WERI-Rb-1 (cell line): ENCODE results near the gene GAL3ST3.
A peak's percentile ranks its signal among the peaks of the same experiment; 100 is the strongest.
"Not testable (repeated sequence)": the region's sequence is repeated elsewhere in the genome, so short reads cannot be mapped to it uniquely, and the experiment has no call there.

Experiments used
- DNase-seq: peaks from one replicate; pipeline ENCODE4 v3.0.0-alpha.2; 2020
- H3K27ac ChIP-seq: fragments of 250-450 bp; sonication (Bioruptor Pico); 2 replicates; pipeline ENCODE4 v1.5.1; 2020; ENCODE audit warnings: mild to moderate bottlenecking, moderate library complexity
- H3K27me3 ChIP-seq: fragments of 250-450 bp; sonication (Bioruptor Pico); 2 replicates; pipeline ENCODE4 v1.5.1; 2021; ENCODE audit warnings: mild to moderate bottlenecking, low read depth, moderate library complexity; ENCODE audit not compliant: insufficient read depth, severe bottlenecking
- H3K36me3 ChIP-seq: fragments of 250-450 bp; sonication (Bioruptor Pico); 2 replicates; pipeline ENCODE4 v1.5.1; 2020; ENCODE audit warnings: mild to moderate bottlenecking, moderate library complexity
- H3K4me3 ChIP-seq: 2 replicates; pipeline ENCODE4 v1.5.1; 2011; ENCODE audit warnings: low read depth, mild to moderate bottlenecking, control low read depth, low read length
- H3K9me3 ChIP-seq: fragments of 250-450 bp; sonication (Bioruptor Pico); 2 replicates; pipeline ENCODE4 v1.5.1; 2021; ENCODE audit warnings: mild to moderate bottlenecking, moderate library complexity; ENCODE audit not compliant: severe bottlenecking
- CTCF ChIP-seq: IDR thresholded peaks from 2 replicates; pipeline ENCODE4 v1.5.1; 2011; ENCODE audit warnings: low read depth, mild to moderate bottlenecking, control low read depth, inconsistent platforms, low read length

Gene GAL3ST3

GRCh38 chr11:66011785-66012303 lies 37.1 kb downstream of the GAL3ST3 start, which contains the start of gene CST6:
TSS of gene CST6 (plus strand) at chr11:66012008. CDS start at chr11:66012045, 37 bp downstream.
- no peak for DNase-seq
- H3K27ac ChIP-seq: no peak within 1 kb of the TSS
- no peak within 1 kb of the TSS for H3K4me3 ChIP-seq
- no peaks in the 10 kb centered on the region for H3K27me3 ChIP-seq
- H3K9me3 ChIP-seq: no peaks in the 10 kb centered on the region
- no peaks in the 10 kb centered on the region for H3K36me3 ChIP-seq
- TF ChIP-seq CTCF: no peak

DNA sequence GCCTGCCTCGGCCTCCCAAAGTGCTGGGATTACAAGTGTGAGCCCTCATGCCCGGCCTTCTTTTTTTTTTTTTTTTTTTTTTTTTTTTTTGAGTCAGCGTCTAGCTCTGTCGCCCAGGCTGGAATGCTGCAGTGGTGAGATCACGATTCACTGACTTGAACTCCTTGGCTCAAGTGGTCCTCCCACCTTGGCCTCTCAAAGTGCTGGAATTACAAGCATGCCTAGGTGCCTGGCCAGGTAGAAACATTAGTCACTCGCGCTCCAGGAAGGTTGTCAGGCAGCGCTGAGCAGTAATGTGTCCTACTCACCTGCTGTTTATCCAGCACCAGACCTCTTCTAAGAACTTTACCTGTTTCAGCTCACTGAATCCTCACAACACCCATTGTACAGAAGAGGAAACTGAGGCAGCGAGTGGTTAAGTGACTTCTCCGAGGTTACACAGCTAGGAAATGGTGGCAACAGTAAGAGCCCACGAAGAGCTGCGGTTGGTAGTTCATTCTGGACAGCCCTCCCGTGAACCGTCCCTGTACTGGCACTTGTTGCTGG lies 37.6 kb downstream of the GAL3ST3 start:
- no peak overlapping the region for H3K4me3 ChIP-seq
- H3K27me3 ChIP-seq: no peaks in the 10 kb centered on the region
- no peak overlapping the region for H3K27ac ChIP-seq
- no peak for DNase-seq
- no peak for TF ChIP-seq CTCF
- H3K36me3 ChIP-seq: no peaks in the 10 kb centered on the region; the same call in 1 of the 2 replicates
- H3K9me3 ChIP-seq: no peaks in the 10 kb centered on the region

DNA sequence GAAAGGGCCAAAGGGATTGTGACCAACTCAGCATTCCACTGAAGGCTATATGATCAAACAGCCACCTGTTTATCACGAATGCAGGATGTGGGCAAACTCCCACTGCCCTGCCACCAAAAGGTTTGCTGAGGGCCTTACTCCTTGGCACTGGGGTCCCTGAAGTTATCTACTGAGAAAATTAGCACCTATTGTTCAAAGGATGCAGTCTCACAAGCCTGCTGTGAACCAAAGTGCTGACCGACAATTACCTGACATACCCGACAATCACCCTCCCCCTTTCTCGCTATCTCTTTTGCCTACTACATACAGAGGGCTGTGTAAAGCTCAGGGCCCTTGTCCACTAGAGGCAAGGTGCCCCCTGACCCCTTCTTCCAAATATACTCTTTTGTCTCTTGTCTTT lies 38.9 kb downstream of the GAL3ST3 start:
- not testable (repeated sequence) for H3K27me3 ChIP-seq, H3K27ac ChIP-seq, H3K4me3 ChIP-seq, DNase-seq, H3K36me3 ChIP-seq, H3K9me3 ChIP-seq

GRCh38 chr11:66008468-66009101 lies 40.4 kb downstream of the GAL3ST3 start:
- DNase-seq: peak; percentile 61
- Histone ChIP-seq H3K27ac (peak overlapping the region; percentile 26), H3K36me3 (peaks cover 19% of the 10 kb centered on the region), H3K4me3 (no peak overlapping the region), H3K9me3 (no peaks in the 10 kb centered on the region), H3K27me3 (no peaks in the 10 kb centered on the region)
- TF ChIP-seq CTCF: no peak

- Histone ChIP-seq H3K9me3 (no peaks in the 10 kb centered on the region), H3K27ac (peak overlapping the region; percentile 71), H3K27me3 (no peaks in the 10 kb centered on the region), H3K4me3 (no peak overlapping the region), H3K36me3 (peaks cover 22% of the 10 kb centered on the region)
- DNase-seq: no peak
- no peak for TF ChIP-seq CTCF
Observed at GRCh38 chr11:66008095-66008467, 40.9 kb downstream of the GAL3ST3 start.

- Histone ChIP-seq H3K9me3 (no peaks in the 10 kb centered on the region), H3K27ac (peak overlapping the region; percentile 71), H3K4me3 (peak overlapping the region; percentile 22; the same call in 1 of the 2 replicates), H3K36me3 (peaks cover 22% of the 10 kb centered on the region), H3K27me3 (no peaks in the 10 kb centered on the region)
- no peak for TF ChIP-seq CTCF
- DNase-seq: peak; percentile 81
Observed at GRCh38 chr11:66007201-66007634, 41.7 kb downstream of the GAL3ST3 start.
